ENCODE results near the gene PEX6. TPM values are rescaled to one million over a fixed set of nuclear protein-coding genes. Genes with fewer than 3 reads are reported as not detected.
"Not testable (repeated sequence)": the region's sequence is repeated elsewhere in the genome, so short reads cannot be mapped to it uniquely, and the experiment has no call there.

PEX6 gene
- total RNA-seq, 2 experiments from 2014 or later = 7.3 to 9.0 TPM

- Mint-ChIP-seq H3K36me3 (ENCODE audit: low read depth) (peaks cover 4% of the 10 kb centered on the region), H3K9me3 (no peaks in the 10 kb centered on the region), H3K27me3 (no peaks in the 10 kb centered on the region), H3K4me1 (ENCODE audit: low read depth) (no peaks in the 10 kb centered on the region), H3K4me3 (no peak overlapping the region), H3K27ac (no peak overlapping the region)
- ATAC-seq (no peak), DNase-seq (no peak)
- no peak for TF ChIP-seq CTCF (IDR thresholded peaks at IDR 0.05)
- POLR2A ChIA-PET = interaction anchor here (0.7 to 1.1 kb wide), 3 partner anchors 16 to 148 kb away, joined by 3 to 4 read pairs (median 3); partner anchors contain the start of gene CNPY3
- CTCF ChIA-PET = no interaction called here
- intact Hi-C loops (cut with micrococcal nuclease) = no loop called here
Measured at GRCh38 chr6:42952389-42952788, 26.6 kb downstream of the PEX6 start.

GRCh38 chr6:42947950-42948349 lies 31.0 kb downstream of the PEX6 start:
- H3K9me3 Mint-ChIP-seq = no peaks in the 10 kb centered on the region
- H3K27ac Mint-ChIP-seq = peak overlapping the region; percentile 8
- no peaks in the 10 kb centered on the region for H3K4me1 Mint-ChIP-seq (ENCODE audit: low read depth)
- DNase-seq (no peak), ATAC-seq (no peak)
- no peaks in the 10 kb centered on the region for H3K27me3 Mint-ChIP-seq
- peaks cover 7% of the 10 kb centered on the region for H3K36me3 Mint-ChIP-seq (ENCODE audit: low read depth)
- POLR2A ChIA-PET = no interaction called here
- CTCF ChIA-PET = no interaction called here
- no peak overlapping the region for H3K4me3 Mint-ChIP-seq
- TF ChIP-seq CTCF (IDR thresholded peaks at IDR 0.05) = no peak
- intact Hi-C loops (cut with micrococcal nuclease) = no loop called here

GRCh38 chr6:42942444-42942843 lies 36.5 kb downstream of the PEX6 start:
- H3K4me3 Mint-ChIP-seq = no peak overlapping the region
- ATAC-seq = no peak
- peaks cover 5% of the 10 kb centered on the region for H3K4me1 Mint-ChIP-seq (ENCODE audit: low read depth)
- no peak for TF ChIP-seq CTCF (IDR thresholded peaks at IDR 0.05)
- H3K9me3 Mint-ChIP-seq = no peaks in the 10 kb centered on the region
- intact Hi-C loops (cut with micrococcal nuclease) = no loop called here
- DNase-seq = no peak
- no peak overlapping the region for H3K27ac Mint-ChIP-seq
- H3K27me3 Mint-ChIP-seq = no peaks in the 10 kb centered on the region
- CTCF ChIA-PET = no interaction called here
- H3K36me3 Mint-ChIP-seq (ENCODE audit: low read depth) = peaks cover 24% of the 10 kb centered on the region
- POLR2A ChIA-PET = interaction anchor here (0.6 kb wide), 1 partner anchor 11 kb away, joined by 3 read pairs; no protein-coding TSS in a partner anchor

GRCh38 chr6:42941356-42941755 lies 37.6 kb downstream of the PEX6 start:
- H3K27ac Mint-ChIP-seq = peak overlapping the region; percentile 63
- H3K27me3 Mint-ChIP-seq; intact Hi-C loops (cut with micrococcal nuclease); H3K9me3 Mint-ChIP-seq; ATAC-seq; H3K4me1 Mint-ChIP-seq (ENCODE audit: low read depth); DNase-seq; H3K4me3 Mint-ChIP-seq: not testable (repeated sequence)
- ChIA-PET CTCF (interaction anchor here (1.2 kb wide), 1 partner anchor 11 kb away, joined by 4 read pairs; no protein-coding TSS in a partner anchor), POLR2A (interaction anchor here (1.0 to 2.5 kb wide), 3 partner anchors 10 to 38 kb away, joined by 4 to 10 read pairs (median 9); partner anchors contain the start of gene PEX6)
- H3K36me3 Mint-ChIP-seq (ENCODE audit: low read depth) = peaks cover 32% of the 10 kb centered on the region

GRCh38 chr6:42940493-42941045 lies 38.4 kb downstream of the PEX6 start:
- ATAC-seq (no peak), DNase-seq (no peak)
- Mint-ChIP-seq H3K4me3 (no peak overlapping the region), H3K36me3 (ENCODE audit: low read depth) (peaks cover 36% of the 10 kb centered on the region), H3K27me3 (no peaks in the 10 kb centered on the region), H3K27ac (peak overlapping the region; percentile 38), H3K4me1 (ENCODE audit: low read depth) (peaks cover 13% of the 10 kb centered on the region), H3K9me3 (no peaks in the 10 kb centered on the region)
- intact Hi-C loops (cut with micrococcal nuclease) = no loop called here
- ChIA-PET CTCF (interaction anchor here (1.1 to 1.2 kb wide), 2 partner anchors 10 to 24 kb away, joined by 3 to 4 read pairs; no protein-coding TSS in a partner anchor), POLR2A (interaction anchor here (1.1 to 2.5 kb wide), 3 partner anchors 9 to 38 kb away, joined by 3 to 10 read pairs (median 9); partner anchors contain the start of genes CNPY3 and PEX6)
- no peak for TF ChIP-seq CTCF (IDR thresholded peaks at IDR 0.05)
